HCT116 (cell line): Measurements from ENCODE around the gene TANC1. TPM values are rescaled to one million over a fixed set of nuclear protein-coding genes. Genes with fewer than 3 reads are reported as not detected.

Experiments used
- ATAC-seq: fragments of 200-7000 bp; cut with Tn5 transposase; 2 replicates; pipeline ENCODE4 v1.9.1; 2020; ENCODE audit warnings: mild to moderate bottlenecking, moderate library complexity
- BruUV-seq: library from RNA; stranded (reverse); fragments of 400-500 nt; replicated peaks from 2 replicates; lab custom pipeline; 2021; lab: Mats Ljungman, UMichigan
- CTCF ChIA-PET: fragments of 300-600 bp; sonication (Branson Sonifier 250); formaldehyde crosslinking; loops from one replicate; lab custom pipeline; 2021; ENCODE audit warnings: antibody characterized with exemption; lab: Charles Lee
- POLR2A ChIA-PET: fragments of 300-600, 350-600 bp; sonication (Branson Sonifier 250); formaldehyde crosslinking; loops from one replicate; lab custom pipeline; 2021; ENCODE audit warnings: antibody characterized with exemption; lab: Charles Lee
- RAD21 ChIA-PET, 2 experiments: fragments of 300-600 bp; sonication (Branson Sonifier 250); formaldehyde crosslinking; loops; one replicate each; lab custom pipeline; 2023; ENCODE audit warnings: low total read pairs in 2 of 2; ENCODE audit not compliant: uncharacterized antibody in 2 of 2, unreplicated experiment in 2 of 2, low non-redundant PET in 1 of 2; lab: Charles Lee
- DNase-seq: peaks from one replicate; pipeline ENCODE4 v3.0.0-alpha.2; 2010; ENCODE audit warnings: low read depth, low spot score
- H2AFZ ChIP-seq: fragments of 200-600 bp; shearing (Covaris generic), sonication (generic); 2 replicates; pipeline ENCODE4 v1.6.1; 2017; ENCODE audit warnings: low read depth, mixed run types, mixed read lengths, antibody characterized with exemption, low read length; ENCODE audit not compliant: poor library complexity, severe bottlenecking
- H3K27ac ChIP-seq: 2 replicates; pipeline ENCODE4 v1.5.1; 2012; ENCODE audit warnings: low read depth, low read length
- H3K27me3 ChIP-seq: fragments of 200-600 bp; sonication (generic); 2 replicates; pipeline ENCODE4 v1.6.1; 2016; ENCODE audit warnings: mixed run types, low read length, mixed read lengths; ENCODE audit not compliant: insufficient read depth
- H3K36me3 ChIP-seq, 2 experiments: fragments of 200-500 bp in 1 of 2; fragments of 200-600 bp in 1 of 2; sonication (Bioruptor generic) in 1 of 2; sonication (generic) in 1 of 2; 2 replicates each; pipeline versions ENCODE4 v1.5.1 to v1.6.1; 2014 to 2016; ENCODE audit warnings: low read length in 2 of 2, inconsistent platforms in 1 of 2, mixed read lengths in 1 of 2, mixed run types in 1 of 2; ENCODE audit not compliant: insufficient read depth in 2 of 2, control insufficient read depth in 1 of 2
- H3K4me1 ChIP-seq, 2 experiments: fragments of 200-600 bp in 1 of 2; sonication (generic) in 1 of 2; 2 replicates each; pipeline versions ENCODE4 v1.5.1 to v1.6.1; 2012 to 2017; ENCODE audit warnings: low read length in 2 of 2, inconsistent platforms in 1 of 2, mild to moderate bottlenecking in 1 of 2, mixed read lengths in 1 of 2, mixed run types in 1 of 2, moderate library complexity in 1 of 2; ENCODE audit not compliant: insufficient read depth in 2 of 2, control insufficient read depth in 1 of 2
- H3K4me2 ChIP-seq: fragments of 200-600 bp; sonication (generic); 2 replicates; pipeline ENCODE4 v1.6.1; 2017; ENCODE audit warnings: mixed run types, low read length, mixed read lengths
- H3K4me3 ChIP-seq, 2 experiments: fragments of 200-600 bp in 1 of 2; sonication (generic) in 1 of 2; replicated peaks in 1 of 2; 2 replicates each; pipeline ENCODE4 v1.5.1; 2011 to 2016; ENCODE audit warnings: low read length in 2 of 2, control low read depth in 1 of 2, low read depth in 1 of 2, mild to moderate bottlenecking in 1 of 2, mixed read lengths in 1 of 2, mixed run types in 1 of 2
- H3K79me2 ChIP-seq: fragments of 200-600 bp; sonication (generic); 2 replicates; pipeline ENCODE4 v1.6.1; 2017; ENCODE audit warnings: mild to moderate bottlenecking, mixed run types, low read length, moderate library complexity, mixed read lengths; ENCODE audit not compliant: insufficient read depth
- H3K9ac ChIP-seq: fragments of 200-600 bp; sonication (generic); 2 replicates; pipeline ENCODE4 v1.6.1; 2016; ENCODE audit warnings: low read length, mixed read lengths
- H3K9me2 ChIP-seq: fragments of 200-600 bp; sonication (generic), shearing (Covaris generic); 2 replicates; pipeline ENCODE4 v1.6.1; 2017; ENCODE audit warnings: mixed run types, mild to moderate bottlenecking, moderate library complexity; ENCODE audit not compliant: insufficient read depth
- H3K9me3 ChIP-seq, 2 experiments: fragments of 200-500 bp in 1 of 2; fragments of 200-600 bp in 1 of 2; sonication (Bioruptor generic) in 1 of 2; sonication (generic) in 1 of 2; 2 replicates each; pipeline ENCODE4 v1.6.1; 2014 to 2017; ENCODE audit warnings: low read length in 2 of 2, mixed read lengths in 2 of 2, inconsistent platforms in 1 of 2, low read depth in 1 of 2, mild to moderate bottlenecking in 1 of 2, mixed run types in 1 of 2, moderate library complexity in 1 of 2; ENCODE audit not compliant: control insufficient read depth in 1 of 2, insufficient read depth in 1 of 2
- H4K20me1 ChIP-seq: fragments of 200-600 bp; sonication (generic), shearing (Covaris generic); 2 replicates; pipeline ENCODE4 v1.6.1; 2017; ENCODE audit warnings: mixed run types, mild to moderate bottlenecking, moderate library complexity; ENCODE audit not compliant: insufficient read depth
- EGR1 ChIP-seq: IDR thresholded peaks from 2 replicates; pipeline ENCODE4 v1.6.1; 2012; ENCODE audit warnings: low read depth
- RAD21 ChIP-seq: IDR thresholded peaks from 2 replicates; pipeline ENCODE4 v1.6.1; 2012; ENCODE audit warnings: low read depth, mild to moderate bottlenecking
- ZFX ChIP-seq: fragments of 450-650 bp; IDR thresholded peaks from 2 replicates; pipeline ENCODE4 v1.6.1; 2017
- intact Hi-C: fragments of 100-400 bp; cut with micrococcal nuclease; formaldehyde crosslinking; loops from 2 replicates; pipeline ENCODE4 v1.10.0; 2022
- total RNA-seq: library from RNA; stranded (reverse); gene quantifications from one replicate; pipeline ENCODE4 v1.2.1, GENCODE V29; 2021; ENCODE audit not compliant: unreplicated experiment
- TF ChIP-seq, protein P1 (sequence below), 3 experiments: fragments of 200-600 bp in 1 of 3; sonication (generic) in 1 of 3; IDR thresholded peaks in 2 of 3; conservative IDR thresholded peaks in 1 of 3; 2 replicates each; pipeline ENCODE4 v1.5.1; 2012 to 2017; ENCODE audit warnings: low read depth in 2 of 3, low read length in 2 of 3, antibody characterized with exemption in 1 of 3, borderline replicate concordance in 1 of 3, control low read depth in 1 of 3, mild to moderate bottlenecking in 1 of 3, mixed read lengths in 1 of 3, mixed run types in 1 of 3, moderate library complexity in 1 of 3; ENCODE audit not compliant: insufficient read depth in 1 of 3

Gene TANC1
- total RNA-seq, 1 experiment from 2014 or later, result 15.1 TPM

DNA sequence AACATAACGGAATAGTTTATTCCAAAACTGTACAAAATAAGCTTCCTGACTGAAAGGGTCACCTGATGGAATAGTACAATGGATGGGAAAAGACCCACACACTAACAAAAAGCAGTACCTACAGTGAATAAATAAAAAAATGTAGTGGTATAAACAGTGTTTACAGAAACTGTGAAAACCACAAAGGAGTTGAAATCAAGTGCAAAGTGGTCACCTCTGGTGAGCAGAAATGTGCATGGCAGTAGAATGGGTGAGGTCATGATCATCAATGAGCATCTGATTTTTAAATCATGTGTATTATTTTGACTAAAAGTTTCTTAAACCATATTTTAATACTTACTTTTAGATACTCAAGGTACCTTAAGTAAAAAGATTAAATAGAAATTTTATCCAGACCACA lies 306.7 kb downstream of the TANC1 start:
- ChIA-PET POLR2A (no interaction called here), CTCF (no interaction called here), RAD21 (no interaction called here)
- no peaks in the 10 kb centered on the region for H3K9me3 ChIP-seq
- DNase-seq, result no peak
- ATAC-seq, result no peak
- no TSS peak for BruUV-seq
- peaks cover 0 to 6% of the 10 kb centered on the region in 2 experiments; a peak in 1 of 4 replicates for H3K4me1 ChIP-seq
- H3K4me2 ChIP-seq, result no peak overlapping the region
- no peaks in the 10 kb centered on the region for H3K27me3 ChIP-seq
- no peak for TF ChIP-seq RAD21
- H4K20me1 ChIP-seq, result no peaks in the 10 kb centered on the region
- H3K27ac ChIP-seq, result no peak overlapping the region
- no peaks in the 10 kb centered on the region; the same call in 1 of the 2 replicates for H3K79me2 ChIP-seq
- no peak overlapping the region for H3K9ac ChIP-seq
- H3K36me3 ChIP-seq, result no peaks in the 10 kb centered on the region
- H3K4me3 ChIP-seq, result no peak overlapping the region
- H3K9me2 ChIP-seq, result no peaks in the 10 kb centered on the region
- intact Hi-C loops, result no loop called here
- H2AFZ ChIP-seq, result no peak overlapping the region

DNA sequence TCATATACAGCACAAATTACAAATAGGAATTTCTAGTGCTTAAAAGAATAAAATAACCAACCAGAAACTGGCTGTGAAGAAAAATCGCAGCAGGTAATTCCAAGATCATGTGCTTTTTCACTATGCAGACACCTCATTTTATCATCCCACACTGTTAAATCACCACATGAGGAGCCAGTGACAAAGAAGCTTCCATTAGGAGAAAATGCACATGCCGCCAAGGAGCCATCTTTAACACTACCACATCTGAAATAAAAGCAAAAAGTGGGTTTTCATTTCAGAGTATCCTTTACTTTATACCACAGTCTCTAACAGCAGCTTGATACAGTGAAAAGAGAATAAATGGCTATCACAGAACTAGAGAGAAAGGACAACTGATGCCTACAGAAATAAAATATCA lies 311.3 kb downstream of the TANC1 start:
- ChIA-PET RAD21 (no interaction called here), POLR2A (no interaction called here), CTCF (no interaction called here)
- H3K27me3 ChIP-seq, result no peaks in the 10 kb centered on the region
- no peaks in the 10 kb centered on the region for H3K36me3 ChIP-seq
- DNase-seq (no peak), ATAC-seq (no peak)
- no peaks in the 10 kb centered on the region for H4K20me1 ChIP-seq
- H3K27ac ChIP-seq, result no peak overlapping the region
- H3K79me2 ChIP-seq, result peaks cover 12% of the 10 kb centered on the region
- H3K4me1 ChIP-seq, result no peaks in the 10 kb centered on the region
- TF ChIP-seq ZFX, result no peak
- TF ChIP-seq, protein P1, sequence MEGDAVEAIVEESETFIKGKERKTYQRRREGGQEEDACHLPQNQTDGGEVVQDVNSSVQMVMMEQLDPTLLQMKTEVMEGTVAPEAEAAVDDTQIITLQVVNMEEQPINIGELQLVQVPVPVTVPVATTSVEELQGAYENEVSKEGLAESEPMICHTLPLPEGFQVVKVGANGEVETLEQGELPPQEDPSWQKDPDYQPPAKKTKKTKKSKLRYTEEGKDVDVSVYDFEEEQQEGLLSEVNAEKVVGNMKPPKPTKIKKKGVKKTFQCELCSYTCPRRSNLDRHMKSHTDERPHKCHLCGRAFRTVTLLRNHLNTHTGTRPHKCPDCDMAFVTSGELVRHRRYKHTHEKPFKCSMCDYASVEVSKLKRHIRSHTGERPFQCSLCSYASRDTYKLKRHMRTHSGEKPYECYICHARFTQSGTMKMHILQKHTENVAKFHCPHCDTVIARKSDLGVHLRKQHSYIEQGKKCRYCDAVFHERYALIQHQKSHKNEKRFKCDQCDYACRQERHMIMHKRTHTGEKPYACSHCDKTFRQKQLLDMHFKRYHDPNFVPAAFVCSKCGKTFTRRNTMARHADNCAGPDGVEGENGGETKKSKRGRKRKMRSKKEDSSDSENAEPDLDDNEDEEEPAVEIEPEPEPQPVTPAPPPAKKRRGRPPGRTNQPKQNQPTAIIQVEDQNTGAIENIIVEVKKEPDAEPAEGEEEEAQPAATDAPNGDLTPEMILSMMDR (IDR thresholded peaks at IDR 0.05 in 2 of 3, conservative IDR thresholded peaks at IDR 0.05 in 1 of 3; ENCODE audit: borderline replicate concordance in 1 of 3, insufficient read depth in 1 of 3, low read depth in 2 of 3, low read length in 2 of 3), result no peak
- TF ChIP-seq EGR1, result no peak
- H3K4me2 ChIP-seq, result no peak overlapping the region
- H2AFZ ChIP-seq, result no peak overlapping the region
- no peaks in the 10 kb centered on the region for H3K9me3 ChIP-seq
- H3K4me3 ChIP-seq, result no peak overlapping the region
- no peaks in the 10 kb centered on the region for H3K9me2 ChIP-seq
- H3K9ac ChIP-seq, result no peak overlapping the region
- intact Hi-C loops, result no loop called here
- BruUV-seq, result no TSS peak
